GM19035 (cell line): Measurements from ENCODE around the gene ALDH7A1.
"Not testable (repeated sequence)": the region's sequence is repeated elsewhere in the genome, so short reads cannot be mapped to it uniquely, and the experiment has no call there.

Experiments used
- ATAC-seq: cut with Tn5 transposase; IDR thresholded peaks from one replicate; pipeline ENCODE4 v1.9.1; 2021; ENCODE audit not compliant: unreplicated experiment

The ALDH7A1 gene

DNA sequence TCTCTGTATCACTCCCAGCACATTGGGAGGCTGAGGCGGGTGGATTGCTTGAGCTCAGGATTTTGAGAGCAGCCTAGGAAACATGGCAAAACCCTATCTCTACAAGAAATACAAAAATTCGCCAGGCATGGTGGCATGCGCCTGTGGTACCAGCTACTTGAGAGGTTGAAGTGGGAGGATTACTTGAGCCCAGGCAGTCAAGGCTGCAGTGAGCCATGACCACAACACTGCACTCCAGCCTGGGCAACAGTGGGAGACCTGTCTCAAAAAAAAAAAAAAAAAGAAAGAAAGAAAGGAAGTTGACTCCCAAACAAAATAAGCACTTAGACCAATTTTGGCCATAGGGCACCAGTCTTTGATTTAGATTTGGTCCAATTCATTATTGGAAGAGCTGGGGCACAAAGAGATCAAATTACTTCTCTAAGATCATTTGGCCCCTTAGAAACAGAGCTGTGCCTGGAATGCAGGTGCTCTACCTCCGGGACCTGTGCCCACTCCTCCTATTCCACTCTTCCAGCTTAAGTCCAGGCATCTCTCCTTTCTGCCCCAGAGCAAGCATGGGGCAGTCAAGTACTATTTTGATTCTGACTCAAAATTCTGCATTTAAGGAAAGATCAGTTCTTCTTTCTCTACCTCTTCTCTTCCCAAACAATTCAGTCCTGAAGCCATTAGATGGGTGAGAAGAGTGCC lies 59.0 kb downstream of the ALDH7A1 start:
- no peak for ATAC-seq

DNA sequence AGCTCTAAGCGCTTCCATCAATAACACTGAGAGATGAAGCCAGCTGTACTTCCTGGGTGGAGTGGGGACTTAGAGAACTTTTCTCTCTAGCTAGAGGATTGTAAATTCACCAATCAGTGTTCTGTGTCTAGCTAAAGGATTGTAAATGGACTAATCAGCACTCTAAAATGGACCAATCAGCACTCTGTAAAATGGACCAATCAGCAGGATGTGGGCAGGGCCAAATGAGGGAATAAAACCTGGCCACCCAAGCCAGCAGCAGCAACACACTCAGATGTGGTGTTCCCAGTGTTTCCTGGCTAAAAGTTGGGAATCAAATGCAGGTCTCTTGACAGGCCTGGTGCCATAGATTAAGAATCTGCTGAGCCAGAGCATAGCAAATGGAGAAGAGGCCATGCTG lies 60.5 kb downstream of the ALDH7A1 start:
- ATAC-seq, result no peak

DNA sequence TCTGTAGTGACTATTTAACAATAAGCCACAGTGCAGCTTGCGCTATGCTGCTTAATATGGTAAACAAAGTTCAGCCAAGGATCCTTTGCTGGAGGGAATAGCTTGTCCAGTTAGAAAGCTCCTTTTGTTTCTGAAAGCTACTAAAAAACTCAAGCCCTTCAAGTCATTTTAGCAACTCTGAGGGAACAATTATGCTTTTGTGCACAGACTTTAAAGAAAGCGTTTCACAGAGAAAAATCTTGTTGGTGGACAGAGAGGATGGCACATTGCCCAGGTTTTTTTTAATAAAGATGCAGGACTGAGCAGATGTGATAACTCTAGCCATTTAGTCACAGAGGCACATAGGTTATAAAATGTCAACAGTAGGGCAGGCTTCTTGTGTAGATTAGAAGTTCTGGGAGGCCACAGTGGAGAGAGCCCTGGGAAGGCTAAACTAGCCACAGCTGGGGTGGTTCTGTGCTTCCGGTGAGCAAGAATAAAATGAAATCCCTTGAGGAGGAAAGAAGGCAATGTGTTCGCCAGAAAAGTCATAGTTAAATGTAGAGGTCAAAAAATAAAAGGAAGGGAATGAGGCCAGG lies 63.4 kb downstream of the ALDH7A1 start:
- ATAC-seq, result no peak

DNA sequence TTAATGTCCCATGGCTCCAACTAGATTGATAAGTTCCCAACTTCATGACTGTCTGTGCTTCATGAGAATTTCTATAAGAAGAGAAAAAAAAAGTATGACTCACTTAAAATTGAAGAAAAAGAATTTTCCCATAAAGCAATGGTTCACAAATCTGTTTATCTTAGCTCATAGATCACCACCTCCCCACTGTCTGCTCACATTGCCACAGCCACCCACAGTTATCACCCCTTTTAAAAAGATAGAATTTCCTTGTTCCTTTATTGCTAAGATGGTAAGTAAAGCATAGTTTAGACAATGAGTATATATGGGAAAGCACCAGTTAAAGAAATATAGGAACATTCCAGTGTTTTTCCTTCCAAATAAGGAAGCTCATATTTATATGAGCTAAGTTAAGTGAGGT lies 67.1 kb downstream of the ALDH7A1 start:
- ATAC-seq, result no peak

DNA sequence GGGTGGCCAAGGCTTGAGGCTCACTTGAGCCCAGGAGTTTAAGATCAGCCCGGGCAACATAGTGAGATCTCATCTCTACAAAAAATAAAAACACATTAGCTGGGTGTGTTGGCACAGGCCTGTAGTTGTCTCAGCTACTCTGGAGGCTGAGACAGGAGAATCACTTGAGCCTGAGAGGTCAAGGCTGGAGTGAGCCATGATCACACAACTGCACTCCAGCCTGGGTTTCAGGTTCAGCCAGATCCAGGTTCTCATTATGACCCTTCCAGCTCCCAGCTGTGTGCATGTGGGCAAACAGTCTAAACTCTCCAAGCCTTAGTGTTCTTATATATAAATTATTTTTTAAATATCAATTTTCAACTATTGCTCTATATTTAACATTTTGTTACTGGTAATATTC lies 67.9 kb downstream of the ALDH7A1 start:
- no peak for ATAC-seq

DNA sequence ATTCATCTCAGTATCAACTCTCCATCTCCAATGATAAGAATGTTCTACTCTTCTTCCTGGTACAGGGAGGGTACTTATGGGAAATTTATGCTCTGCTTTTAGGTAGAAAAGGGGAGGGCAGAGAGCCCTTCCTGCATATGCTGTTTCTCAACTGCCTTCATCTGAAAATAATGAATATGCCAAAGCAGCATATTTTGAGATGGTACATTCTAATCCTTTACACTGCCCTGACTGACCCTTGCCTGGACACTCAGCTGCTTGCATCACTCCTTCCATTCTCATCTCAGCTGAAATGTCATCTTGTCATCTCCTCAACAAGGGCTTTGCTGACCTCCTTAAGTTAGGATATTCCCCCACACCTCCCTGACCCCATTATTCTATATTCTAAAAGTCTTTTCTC lies 68.5 kb downstream of the ALDH7A1 start:
- ATAC-seq, result no peak

DNA sequence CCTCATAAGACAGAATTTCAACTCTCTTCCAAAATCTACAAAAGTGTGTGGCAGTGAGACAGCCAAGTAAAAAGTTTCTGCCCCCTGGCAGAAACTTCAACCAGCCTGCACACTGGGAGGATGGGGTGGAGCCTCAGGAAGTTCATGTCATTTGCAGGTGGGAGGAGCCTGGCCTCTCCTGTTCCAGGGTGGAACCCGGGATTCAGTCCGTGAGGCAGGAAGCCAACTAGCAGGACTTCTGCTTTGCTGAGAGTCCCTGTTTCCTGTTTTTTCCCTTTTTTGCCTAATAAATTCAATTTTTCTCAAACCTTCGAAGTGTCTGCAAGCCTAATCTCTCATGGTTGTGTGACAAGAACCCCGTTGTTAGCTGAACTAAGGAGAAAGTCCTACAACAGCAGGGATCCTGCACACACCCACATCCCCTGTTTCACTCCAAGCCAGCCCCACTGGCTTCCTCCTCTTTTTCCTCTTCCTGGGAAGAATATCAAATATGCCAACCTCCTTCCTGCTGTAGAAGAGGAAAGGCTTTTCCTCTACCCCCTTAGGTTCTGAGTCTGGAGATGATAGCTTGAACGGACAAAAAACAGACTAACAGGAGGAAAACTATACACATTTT lies 69.3 kb downstream of the ALDH7A1 start:
- no peak for ATAC-seq

DNA sequence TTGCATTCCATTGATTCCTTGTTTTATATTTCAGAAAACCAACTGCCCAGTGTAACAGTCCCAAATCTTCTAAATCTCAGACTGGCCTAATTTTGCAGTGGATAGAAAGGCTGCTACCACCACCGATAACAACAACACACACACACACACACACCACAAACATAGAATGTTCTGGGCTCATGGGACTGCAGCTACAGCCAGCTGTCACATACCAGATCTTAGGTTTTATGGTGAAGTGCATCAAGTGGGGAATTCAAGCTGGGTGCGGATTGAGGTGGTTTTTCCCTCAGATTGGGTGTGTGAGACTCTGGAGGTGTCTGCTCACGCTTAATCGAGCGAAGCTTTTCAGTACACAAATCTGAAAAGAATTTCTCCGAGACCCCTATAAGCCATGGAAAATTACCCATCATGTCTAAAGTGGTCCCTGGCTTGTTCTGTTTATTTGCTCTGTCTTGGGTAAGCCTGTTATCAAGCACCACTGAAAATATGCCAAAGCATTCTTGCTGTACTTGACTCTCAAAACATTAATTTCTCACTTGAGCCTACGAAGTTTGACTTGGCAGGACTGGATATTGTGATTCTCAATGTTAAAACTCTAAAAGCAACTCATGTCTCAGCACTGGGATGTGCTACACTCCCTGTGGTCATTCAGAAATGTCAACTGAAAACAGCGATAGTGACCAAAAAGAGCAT lies 71.1 kb downstream of the ALDH7A1 start:
- no peak for ATAC-seq

DNA sequence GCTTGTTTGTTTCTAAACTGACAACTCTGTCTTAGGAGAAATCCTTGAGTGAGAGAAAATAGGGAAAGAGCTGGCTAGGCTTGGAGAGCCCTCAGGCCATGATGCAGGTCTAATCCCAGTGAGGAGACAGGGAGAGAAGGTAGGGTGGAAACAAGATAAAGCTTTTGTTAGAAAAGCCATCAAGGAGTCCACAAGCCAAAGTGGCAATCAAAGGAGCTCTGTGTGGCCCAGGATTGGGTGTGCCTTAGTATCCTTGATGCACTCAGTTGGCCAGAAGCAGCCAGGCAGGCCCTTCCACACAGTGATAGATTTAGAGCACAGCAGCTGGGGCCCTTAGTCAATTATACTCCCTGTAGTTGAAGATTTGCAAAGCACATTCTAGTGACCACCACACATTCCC lies 73.9 kb downstream of the ALDH7A1 start:
- ATAC-seq, result no peak

DNA sequence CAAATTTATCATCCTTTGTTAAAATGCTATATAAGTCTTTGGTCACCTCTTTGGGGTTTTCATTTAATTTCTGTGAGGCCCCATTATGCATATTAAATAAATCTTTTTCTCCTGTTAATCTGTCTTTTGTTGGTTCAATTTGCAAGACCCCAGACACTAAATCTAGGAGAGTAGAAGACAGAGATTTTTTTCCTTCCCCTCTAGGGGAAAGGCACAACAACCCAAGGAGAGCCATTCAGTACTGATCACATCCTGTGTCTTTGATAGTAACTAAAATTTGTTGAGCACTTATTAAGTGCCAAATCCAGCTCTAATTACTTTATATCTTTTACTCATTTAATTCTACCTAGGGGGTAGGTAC lies 74.4 kb downstream of the ALDH7A1 start:
- ATAC-seq, result no peak

DNA sequence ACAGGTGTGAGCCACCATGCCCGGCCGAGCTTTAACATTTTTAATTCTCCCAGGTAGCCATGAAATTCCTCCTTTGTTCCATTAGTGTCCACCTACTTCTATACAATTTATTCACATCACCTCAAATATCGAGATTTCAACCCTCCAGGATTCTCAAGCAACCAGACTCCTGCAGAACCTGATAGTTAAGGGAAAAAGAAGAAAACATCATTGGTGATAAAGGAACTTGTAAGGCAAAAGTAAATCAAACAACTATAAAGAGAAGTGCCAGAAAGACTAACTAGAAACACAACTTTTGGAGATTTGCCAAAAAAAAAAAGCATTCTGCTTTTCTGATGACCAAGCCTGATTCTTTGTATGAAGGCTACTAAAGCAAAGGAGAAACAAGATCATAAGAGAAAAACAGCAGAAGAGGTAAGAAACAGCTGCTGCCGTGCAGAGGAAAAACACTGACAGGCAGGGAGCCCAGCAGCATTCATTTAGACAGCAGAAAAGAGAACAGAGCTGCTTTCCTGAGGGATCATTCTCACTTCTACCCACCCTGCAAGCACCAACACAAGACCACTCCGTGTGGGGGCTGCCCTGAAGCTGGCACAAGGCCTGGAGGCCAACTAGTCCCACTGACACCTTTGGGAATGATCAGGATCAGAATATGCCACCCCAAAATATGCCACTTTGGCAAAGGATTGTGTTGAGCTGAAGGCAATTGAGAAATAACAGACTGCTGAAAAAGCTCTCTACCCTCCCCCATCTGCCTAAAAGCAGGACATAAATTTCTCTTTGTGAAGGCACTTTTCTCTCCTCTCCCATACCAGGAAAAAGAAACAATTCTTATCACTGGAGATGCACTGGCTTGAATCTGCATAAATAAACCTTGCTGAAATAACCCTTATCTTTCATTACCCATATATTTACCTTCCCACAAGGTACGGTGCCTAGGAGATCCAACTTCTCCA lies 75.1 kb downstream of the ALDH7A1 start:
- ATAC-seq, result no peak

DNA sequence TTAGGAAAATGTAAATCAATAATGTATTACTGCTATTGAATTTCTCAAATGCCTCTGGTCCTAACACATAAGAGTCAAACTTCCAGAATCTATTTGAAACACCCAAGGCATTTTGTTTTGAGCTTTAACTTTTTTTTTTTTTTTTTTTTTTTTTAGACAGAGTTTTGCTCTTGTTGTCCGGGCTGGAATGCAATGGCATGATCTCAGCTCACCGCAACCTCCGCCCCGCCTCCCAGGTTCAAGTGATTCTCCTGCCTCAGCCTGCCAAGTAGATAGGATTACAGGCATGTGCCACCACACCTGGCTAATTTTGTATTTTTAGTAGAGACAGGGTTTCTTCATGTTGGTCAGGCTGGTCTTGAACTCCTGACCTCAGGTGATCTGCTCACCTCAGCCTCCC lies 75.8 kb downstream of the ALDH7A1 start:
- ATAC-seq, result not testable (repeated sequence)

DNA sequence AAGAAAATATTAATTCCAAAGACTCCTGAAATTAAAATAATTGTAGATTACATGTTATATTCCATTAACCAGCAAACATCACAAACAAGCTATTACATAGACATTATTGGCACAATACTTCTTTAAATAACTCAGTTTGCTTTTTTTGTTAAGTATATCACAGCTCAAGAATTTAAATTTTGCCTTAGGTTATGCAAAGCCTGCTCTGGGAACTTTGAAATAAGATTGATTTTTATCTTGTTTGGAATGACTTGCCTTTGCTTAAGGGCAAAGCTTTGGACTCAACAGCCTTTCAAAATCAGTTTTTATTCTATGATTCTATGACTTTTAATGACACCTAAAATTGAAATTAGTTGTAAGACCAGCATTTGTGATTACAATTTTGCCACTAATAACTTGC lies 78.2 kb downstream of the ALDH7A1 start:
- ATAC-seq, result no peak

DNA sequence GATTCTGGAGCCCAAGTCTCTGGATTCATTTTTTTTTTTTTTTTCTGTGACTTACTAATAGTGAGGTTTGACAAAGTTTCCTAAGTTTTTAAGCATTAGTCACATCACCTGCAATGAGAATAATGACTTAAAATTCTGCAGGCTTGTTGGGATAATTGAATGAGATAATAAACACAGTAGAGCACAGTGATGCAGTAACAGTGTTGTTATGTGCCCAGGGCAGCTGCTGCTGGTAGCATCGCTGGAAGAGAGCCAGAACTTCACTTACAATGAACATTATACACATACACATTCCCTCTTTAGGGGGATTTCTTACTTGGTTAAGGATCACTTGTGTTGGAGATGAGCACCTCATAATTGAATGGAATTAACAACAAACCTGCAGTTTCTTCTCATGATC lies 78.9 kb downstream of the ALDH7A1 start:
- no peak for ATAC-seq

DNA sequence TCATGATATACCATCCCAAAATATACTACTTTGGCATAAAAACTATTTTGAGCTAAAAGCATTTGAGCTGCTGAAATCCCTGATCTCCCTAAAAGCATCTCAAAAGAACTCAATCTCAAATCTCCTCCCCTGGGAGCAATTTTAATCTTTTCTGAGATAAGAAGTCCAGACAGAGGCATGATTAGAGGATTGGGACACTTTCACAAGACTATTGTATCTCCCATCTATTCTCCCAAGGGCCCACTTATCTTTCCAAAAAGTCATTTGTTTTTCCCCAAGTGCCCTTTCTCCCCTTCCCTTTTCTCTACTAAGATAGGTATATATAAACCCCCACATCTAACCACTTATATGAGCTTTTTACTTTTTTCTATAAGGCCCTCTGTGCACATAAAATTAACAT lies 79.7 kb downstream of the ALDH7A1 start:
- no peak for ATAC-seq

DNA sequence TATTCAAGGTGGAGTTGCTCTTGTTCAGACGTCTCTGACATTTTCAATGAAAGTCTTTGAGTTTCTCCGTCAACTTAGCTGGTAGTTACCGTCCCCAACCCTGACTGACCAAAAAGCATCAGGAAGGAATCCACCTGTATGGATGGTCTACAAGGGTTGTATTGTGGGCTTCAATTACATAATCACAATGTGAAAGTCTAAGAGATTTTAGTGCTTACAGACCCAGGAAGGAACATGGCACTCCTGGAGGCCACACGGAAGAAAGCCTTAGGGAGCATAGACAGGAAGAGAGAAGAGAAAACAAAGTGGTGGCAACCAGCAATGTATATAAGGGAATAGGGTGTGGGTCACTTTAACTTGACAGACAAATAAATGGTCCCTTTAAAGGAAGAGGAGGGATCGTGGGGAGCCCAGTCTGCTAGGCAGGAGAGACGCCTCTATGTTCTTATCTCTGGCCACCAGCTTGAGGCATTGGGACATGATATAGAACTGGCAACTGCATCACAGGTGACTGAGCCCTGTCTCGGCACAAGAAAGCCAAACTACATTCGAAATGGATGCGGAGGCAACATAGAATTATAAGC lies 80.4 kb downstream of the ALDH7A1 start:
- ATAC-seq, result no peak

DNA sequence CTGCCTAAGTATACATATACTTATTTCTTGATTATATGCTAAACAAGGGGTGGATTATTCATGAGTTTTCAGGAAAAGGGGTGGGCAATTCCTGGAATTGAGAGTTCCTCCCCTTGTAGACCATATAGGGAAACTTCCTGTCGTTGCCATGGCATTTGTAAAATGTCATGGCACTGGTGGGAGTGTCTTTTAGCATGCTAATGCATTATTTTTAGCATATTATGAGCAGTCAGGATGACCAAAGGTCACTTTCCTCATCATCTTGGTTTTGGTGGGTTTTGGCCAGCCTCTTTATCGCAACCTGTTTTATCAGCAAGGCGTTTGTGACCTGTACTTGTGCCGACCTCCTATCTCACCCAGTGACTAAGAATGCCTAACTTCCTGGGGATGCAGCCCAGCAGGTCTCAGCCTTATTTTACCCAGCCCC lies 80.9 kb downstream of the ALDH7A1 start:
- ATAC-seq, result no peak

DNA sequence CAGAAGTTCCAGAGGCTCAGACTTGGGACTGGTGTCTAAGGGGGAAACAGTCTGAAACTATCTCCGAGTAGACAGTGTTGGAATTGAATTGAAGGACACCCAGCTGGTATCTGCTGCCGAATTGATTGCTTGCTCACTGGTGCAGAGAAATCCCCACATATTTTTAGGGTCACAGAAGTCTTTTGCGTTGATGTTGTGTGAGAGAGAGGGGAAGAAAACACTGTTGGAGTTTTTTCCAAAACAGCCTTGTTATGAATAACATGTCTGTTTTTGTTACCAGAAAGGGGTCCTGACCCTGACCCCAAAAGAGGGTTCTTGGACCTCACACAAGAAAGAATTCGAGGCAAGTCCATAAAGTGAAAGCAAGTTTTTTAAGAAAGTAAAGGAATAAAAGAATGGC lies 81.3 kb downstream of the ALDH7A1 start:
- no peak for ATAC-seq

DNA sequence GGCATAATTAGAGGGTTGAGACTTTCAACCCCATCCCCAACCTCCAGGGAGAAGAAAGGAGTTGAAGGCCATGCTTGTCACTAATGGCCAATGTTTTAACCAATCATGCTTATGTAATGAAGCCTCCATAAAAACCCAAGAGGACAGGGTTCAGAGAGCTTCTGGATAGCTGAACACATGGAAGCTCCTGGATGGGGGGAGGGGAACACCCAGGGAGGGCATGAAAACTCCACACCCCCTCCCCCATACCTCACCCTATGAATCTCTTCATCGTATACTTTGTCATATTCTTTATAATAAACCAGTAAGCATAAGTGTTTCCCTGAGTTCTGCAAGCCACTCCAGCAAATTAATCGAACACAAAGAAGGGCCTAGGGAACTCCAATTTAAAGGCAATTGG lies 81.7 kb downstream of the ALDH7A1 start:
- ATAC-seq, result no peak

DNA sequence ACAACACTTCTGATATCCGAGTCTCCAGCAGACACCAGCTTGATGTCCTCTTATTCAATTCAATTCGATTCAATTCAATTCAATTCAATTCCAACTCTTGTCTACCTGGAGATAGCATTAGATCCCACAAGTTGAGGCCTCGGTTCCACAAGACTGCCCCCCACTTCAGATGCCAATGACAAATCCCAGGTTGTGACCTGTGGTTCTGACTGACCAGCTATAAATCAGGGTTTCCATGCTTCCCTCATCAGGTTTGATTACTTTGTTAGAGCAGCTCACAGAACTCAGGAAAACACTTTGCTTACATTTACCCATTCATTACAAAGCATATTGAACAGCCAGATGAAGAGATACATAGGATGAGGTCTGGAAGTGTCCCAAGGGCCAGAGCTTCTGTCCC lies 82.6 kb downstream of the ALDH7A1 start:
- ATAC-seq, result no peak

DNA sequence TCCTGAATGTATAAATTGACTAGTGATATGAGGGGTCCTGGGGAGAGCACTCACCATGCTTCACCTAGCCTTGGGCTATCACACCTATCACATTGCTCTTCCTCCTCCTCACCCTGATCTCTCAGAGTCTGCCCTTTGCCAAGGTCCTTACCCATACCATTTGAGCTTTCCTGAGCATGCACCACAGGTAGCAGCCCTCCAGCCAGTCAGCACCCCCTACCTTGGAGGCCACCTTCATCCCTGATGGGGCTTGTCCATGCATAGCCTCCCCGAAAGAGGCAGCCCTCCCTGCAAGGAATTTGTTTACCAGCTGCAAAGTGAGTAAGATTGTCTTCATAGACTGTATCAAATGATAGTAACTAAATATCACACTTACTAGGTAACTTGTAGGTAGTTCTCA lies 83.1 kb downstream of the ALDH7A1 start:
- ATAC-seq, result no peak
